SHP77 (cell line): ENCODE results near the gene ZNF407.

Source experiments
- DNase-seq, 2 experiments: peaks; one replicate each; lab custom pipeline; 2025; lab: John Stamatoyannopoulos, UW

The ZNF407 gene

GRCh38 chr18:74669136-74669798, 71.6 kb downstream of the ZNF407 start:
- DNase-seq, result no peak

- no peak for DNase-seq
Observed at GRCh38 chr18:74672371-74672770, 74.7 kb downstream of the ZNF407 start.

GRCh38 chr18:74674487-74674886, 76.8 kb downstream of the ZNF407 start:
- DNase-seq, result no peak

GRCh38 chr18:74679006-74679678, 81.5 kb downstream of the ZNF407 start:
- DNase-seq, result no peak

GRCh38 chr18:74679679-74680076, 82.0 kb downstream of the ZNF407 start:
- no peak for DNase-seq

GRCh38 chr18:74682141-74682990, 84.7 kb downstream of the ZNF407 start:
- no peak for DNase-seq

GRCh38 chr18:74682991-74683297, 85.3 kb downstream of the ZNF407 start:
- no peak for DNase-seq

GRCh38 chr18:74683573-74683972, 85.9 kb downstream of the ZNF407 start:
- no peak for DNase-seq

GRCh38 chr18:74689251-74689650, 91.6 kb downstream of the ZNF407 start:
- no peak for DNase-seq

GRCh38 chr18:74692367-74693013, 94.8 kb downstream of the ZNF407 start:
- DNase-seq, result no peak

- no peak for DNase-seq
Observed at GRCh38 chr18:74694436-74694835, 96.8 kb downstream of the ZNF407 start.

GRCh38 chr18:74695170-74695569, 97.5 kb downstream of the ZNF407 start:
- no peak for DNase-seq

- DNase-seq, result no peak
Observed at GRCh38 chr18:74698881-74699280, 101.2 kb downstream of the ZNF407 start.

GRCh38 chr18:74699455-74699854, 101.8 kb downstream of the ZNF407 start:
- no peak for DNase-seq

- no peak for DNase-seq
Observed at GRCh38 chr18:74702950-74703349, 105.3 kb downstream of the ZNF407 start.

GRCh38 chr18:74708169-74708568, 110.5 kb downstream of the ZNF407 start:
- no peak for DNase-seq

- DNase-seq, result no peak
Observed at GRCh38 chr18:74709452-74709851, 111.8 kb downstream of the ZNF407 start.

- no peak for DNase-seq
Observed at GRCh38 chr18:74714120-74714519, 116.5 kb downstream of the ZNF407 start.

GRCh38 chr18:74714791-74715190, 117.1 kb downstream of the ZNF407 start:
- DNase-seq, result no peak

- no peak for DNase-seq
Observed at GRCh38 chr18:74715306-74715705, 117.6 kb downstream of the ZNF407 start.

- DNase-seq, result no peak
Observed at GRCh38 chr18:74715865-74716712, 118.4 kb downstream of the ZNF407 start.

- no peak for DNase-seq
Observed at GRCh38 chr18:74718312-74718711, 120.6 kb downstream of the ZNF407 start.
